NCI-H1436 treated with DMSO at 0.1 percent for 48 hours (cell line): Measurements from ENCODE around the gene SLC6A9.

Experiments
- DNase-seq: peaks from one replicate; lab custom pipeline; 2025; lab: John Stamatoyannopoulos, UW

The SLC6A9 gene

DNA sequence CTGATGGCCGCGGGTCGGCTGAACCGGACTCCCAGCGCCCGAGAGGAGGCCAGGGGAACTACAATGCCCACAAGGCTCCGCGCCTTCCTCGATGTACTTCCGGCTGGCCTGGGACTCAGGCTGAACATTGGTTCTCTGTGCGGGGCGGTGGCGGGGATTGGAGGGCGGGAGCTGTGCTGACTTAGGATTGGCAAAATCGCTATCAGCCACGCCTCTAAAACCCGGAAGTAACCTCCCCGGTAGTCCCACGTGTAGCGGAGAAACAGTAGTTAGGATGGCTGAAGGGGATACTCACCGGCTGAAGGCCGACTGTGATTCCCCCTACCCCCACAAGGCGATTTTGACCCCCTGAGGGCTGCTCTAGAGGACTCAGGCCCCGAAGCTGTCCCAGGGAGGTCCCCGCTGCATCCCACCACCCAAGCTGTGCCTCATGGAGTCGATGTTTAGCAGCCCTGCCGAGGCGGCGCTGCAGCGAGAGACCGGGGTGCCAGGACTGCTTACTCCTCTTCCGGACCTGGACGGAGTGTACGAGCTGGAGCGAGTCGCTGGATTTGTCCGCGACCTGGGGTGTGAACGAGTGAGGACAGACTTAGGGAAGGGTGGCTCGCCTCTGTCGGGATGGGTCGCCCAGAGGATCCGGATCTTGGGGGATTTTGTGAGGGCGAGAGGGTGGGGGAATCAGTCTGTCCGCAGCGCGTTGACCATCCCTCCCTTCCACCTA, 61.4 kb downstream of the SLC6A9 start, which contains the start of gene DPH2:
TSS of gene DPH2 (plus strand) at position 265 of the 721 bp plus-strand sequence. CDS start at position 431, 166 bp downstream.
- peak; percentile 82 for DNase-seq

DNA sequence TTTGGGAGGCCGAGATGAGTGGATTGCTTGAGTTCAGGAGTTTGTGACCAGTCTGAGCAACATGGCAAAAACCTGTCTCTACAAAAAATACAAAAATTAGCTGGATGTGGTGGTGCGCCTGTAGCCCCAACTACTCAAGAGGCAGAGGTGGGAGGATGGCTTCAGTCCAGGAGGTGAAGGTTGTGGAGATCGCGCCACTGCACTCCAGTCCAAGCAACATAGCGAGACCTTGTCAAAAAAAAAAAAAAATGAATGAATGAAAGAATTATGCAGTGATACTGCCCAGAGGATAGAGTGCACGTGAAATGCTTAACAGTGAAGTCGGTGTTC, 61.9 kb downstream of the SLC6A9 start:
- no peak for DNase-seq

DNA sequence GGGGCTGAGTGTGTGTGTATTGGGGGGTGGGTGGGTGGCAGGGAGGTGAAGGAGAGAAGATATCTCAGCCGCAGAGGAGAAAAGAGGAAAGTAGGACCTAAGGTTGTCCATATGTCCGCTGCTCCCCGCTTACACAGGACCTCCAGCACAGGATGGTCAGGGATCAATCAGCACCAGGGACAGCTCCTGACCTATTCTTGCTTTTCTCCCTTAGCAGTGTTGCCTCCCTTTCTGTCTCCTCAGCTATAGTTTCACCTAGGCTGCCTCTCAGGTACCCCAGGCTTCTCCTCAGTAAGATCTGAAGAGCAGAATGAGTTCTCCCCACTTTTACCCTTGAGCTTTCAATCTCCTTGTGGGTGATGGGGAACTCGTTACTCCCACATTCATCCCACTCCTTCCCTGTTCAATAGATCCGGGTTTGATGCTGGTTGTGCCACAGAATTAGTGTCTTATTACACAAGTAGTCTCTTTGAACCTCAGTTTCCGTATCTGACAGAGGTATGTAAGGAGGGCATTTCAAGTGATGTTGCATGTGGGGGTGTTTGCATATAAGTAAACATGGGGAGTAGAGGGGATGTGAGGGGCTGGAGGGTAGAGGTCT, 62.8 kb downstream of the SLC6A9 start:
- no peak for DNase-seq

- no peak for DNase-seq
These were observed 65.9 kb downstream of the SLC6A9 start for GRCh38 chr1:43965316-43965715.

- DNase-seq, result no peak
These were observed 67.4 kb downstream of the SLC6A9 start for GRCh38 chr1:43963890-43964289.

DNA sequence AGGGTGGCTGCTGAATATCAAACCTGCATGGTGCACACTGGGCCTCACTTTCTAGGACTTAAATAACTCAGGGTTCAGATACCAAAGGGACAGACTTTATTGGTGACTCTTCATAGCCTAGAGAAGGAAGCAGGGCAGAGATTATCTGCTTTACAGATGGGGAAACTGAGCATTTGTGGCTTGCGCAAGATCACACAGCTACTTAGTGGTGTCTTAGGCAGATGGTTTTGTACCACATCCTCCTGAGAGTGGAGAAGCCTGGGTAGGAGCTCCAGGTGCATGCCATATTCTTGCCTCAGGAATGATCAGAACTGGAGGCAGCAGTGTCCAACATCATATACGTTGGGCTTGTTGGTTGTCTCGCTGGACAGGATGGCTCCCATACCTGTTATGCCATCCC, 68.3 kb downstream of the SLC6A9 start:
- DNase-seq, result no peak

DNA sequence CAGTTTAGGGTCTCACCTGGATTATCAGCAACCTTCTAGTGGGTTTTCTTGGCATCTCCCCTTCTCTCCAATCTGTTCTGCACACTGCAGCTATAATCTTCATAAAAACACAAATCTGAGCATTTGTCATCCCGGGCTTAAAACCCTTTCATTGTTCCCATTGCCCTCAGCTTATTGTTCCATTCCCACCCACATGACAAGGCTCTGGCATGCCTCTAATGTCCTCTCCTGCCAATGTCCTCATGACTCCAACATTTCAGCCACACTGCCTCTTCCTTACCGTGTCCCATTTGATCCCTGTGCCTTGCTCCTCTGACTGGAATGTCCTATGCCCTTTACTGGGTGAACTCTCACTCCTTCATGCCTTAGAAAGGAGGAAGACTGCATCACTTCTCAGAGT, 68.9 kb downstream of the SLC6A9 start:
- DNase-seq, result no peak

DNA sequence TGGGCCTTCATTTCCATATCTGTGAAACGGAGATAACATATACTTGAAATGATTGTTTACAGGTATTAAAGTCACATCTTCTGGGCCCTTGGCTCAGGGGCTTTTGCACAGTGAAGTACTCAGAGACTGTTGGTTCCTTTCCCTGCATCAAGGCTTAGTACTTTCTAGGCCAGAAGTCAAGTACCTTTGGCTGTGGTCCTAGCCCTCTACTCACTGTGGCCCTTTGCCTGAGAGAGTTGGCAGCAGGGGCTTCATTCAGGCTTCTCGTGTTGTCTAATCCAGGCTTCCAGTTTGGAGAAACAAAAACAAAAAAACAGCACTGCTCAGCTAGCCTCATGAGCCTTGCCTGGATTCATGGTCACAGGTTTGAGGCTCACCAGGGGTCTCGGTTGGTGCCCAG, 69.6 kb downstream of the SLC6A9 start:
- DNase-seq, result no peak

DNA sequence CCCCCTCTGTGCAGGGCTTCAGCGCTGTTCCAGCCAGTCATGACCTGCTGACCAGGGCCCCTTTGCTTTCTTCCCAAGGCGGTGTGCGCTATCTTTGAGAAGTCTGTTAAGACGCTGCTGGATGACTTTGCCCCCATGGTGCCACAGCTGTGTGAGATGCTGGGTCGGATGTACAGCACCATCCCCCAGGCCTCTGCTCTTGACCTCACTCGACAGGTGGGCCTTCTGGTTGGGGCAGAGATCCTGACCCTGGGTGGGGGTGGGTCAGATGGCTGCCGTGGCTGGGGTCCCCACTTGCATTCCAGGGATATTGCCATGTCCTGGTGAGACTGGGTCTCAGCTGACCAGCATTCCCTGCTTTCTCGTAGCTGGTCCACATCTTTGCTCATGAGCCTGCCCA, 70.5 kb downstream of the SLC6A9 start:
- no peak for DNase-seq

- DNase-seq, result no peak
These were observed 72.7 kb downstream of the SLC6A9 start for GRCh38 chr1:43958351-43959255.

DNA sequence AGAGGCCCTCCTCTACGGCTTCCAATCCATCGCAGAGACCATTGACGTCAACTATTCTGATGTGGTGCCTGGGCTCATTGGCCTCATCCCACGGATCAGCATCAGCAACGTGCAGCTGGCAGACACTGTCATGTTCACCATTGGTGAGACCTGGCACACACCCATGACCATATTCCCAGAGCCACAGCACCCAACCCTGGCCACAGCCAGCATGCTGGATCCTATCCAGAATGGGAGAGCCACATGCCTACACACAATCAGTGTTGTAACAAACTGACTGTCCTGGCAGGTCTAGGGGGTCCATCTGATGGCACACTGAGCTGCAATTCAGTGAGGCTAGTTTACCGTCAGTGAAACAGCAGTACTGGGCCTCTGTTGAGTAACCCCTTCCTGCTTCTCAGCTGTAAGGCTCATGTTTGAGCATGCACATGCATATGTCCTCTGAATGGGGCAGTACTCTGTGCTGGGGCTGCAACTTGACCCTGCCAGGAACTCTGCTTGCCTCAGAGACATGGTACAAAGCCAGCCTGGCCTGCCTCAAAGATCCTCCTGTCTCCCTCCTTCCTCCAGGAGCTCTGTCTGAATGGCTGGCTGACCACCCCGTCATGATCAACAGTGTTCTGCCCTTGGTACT, 73.7 kb downstream of the SLC6A9 start:
- no peak for DNase-seq

DNA sequence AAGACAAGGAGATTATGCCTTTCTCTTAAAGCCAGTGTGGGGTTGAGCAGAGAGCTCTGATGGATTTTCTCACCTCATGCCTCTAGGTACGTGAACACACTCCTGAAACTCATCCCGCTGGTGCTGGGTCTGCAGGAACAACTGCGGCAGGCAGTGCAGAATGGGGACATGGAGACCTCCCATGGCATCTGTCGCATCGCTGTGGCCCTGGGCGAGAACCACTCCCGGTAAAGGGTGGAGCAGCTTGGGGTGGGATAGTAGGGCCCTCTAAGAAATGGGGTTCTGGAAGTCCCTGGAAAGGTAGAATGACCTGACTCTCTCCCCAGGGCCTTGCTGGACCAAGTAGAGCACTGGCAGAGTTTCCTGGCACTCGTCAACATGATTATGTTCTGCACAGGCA, 75.0 kb downstream of the SLC6A9 start:
- no peak for DNase-seq

GRCh38 chr1:43954036-43954435, 77.2 kb downstream of the SLC6A9 start:
- no peak for DNase-seq

DNA sequence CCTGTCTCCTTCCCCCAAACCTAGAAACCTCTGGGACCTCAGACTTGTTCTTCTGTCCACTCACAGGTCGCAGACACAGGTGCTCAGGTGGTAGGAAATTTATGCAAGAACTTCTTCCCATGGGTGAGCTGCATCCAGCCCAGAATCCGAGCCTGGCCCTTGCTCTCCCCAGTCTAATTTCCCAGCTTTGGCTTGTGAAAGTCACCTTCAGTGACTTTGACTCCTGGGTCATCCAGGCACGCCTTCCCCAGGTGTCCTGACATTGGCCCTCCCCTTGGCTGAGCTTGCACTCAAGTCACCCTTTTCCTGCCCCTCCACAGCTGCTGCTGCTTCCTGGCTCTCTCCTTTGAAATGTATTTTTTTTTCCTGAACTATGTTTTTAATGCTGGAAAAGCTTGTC, 77.9 kb downstream of the SLC6A9 start:
- no peak for DNase-seq

DNA sequence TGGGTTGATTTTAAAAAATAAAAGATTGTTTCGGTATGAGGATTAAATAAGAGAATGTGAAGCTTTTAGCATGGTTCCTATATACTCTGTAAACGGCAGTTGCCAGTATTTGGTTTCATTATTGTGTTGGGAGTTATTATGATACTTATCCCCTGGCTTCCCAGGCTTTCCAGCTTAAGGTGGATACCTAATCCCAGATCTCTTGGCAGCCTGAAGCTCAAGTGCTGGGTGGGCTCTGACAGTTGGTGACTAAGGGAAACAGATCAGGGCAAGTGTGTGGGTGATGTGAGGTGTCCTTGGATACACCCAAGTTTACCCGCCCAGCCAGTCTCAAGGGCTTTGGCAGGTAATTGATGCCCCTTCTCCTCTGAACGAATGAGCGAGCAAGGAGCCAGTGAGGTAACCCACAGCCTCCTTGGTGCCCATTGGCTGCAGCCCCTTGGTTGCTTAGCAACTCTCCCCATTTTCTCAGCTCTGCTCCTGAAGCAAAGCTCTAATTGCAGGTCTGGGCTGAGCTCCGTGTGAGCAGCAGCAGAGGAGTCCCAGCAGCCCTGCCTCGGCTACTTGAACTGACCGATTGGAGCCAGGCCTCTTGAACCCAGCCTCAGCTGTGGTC, 78.4 kb downstream of the SLC6A9 start:
- peak; percentile 98 for DNase-seq

DNA sequence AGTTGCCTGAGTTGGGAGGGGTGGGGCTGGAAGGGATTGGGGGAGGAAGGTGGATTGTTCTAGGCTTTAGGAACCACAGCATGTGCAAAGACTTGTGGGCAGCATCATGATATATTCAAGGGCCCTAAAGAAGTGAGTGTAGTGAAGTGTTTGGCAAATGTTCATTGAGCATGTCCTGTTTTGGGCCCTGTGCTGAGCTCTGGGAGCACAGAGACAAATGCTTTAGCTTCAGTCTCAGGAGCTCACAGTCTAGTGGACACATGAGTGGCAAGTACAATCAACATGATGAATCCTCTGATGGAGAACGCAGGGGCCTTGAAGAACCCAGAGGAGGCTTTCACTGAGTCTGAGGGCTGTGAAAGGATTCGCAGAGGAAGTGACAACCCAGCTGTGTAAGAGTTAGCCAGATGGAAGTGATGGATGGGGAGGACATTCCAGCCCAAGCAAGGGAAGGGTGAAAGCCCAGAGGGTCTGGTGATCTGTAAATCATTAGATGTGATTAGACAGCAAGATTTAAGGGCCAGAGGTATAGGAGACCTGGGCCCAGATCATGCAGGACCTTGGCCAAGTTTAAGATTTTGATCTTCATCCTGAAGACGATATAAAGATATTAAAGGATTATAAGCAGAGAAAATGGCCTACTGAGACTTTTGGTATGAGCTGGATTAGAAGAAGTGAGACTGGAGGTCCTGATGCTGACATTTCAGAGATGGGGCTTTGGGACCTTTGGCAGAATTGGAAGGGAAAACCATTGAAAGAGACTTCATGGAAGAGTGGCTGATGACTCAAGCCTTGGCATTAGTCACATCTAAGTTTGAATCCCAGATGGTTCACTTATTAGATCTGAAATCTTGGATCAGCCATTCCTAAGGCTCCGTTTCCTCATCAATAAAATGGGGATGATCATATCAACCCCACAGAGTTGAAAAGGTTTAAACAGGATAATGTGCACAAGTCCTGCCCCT, 80.0 kb downstream of the SLC6A9 start:
- no peak for DNase-seq

- DNase-seq, result no peak
These were observed 81.6 kb downstream of the SLC6A9 start for GRCh38 chr1:43949678-43950077.

- no peak for DNase-seq
These were observed 83.3 kb downstream of the SLC6A9 start for GRCh38 chr1:43947874-43948437.

- DNase-seq, result no peak
These were observed 84.0 kb downstream of the SLC6A9 start for GRCh38 chr1:43947061-43947873.
